Ishikawa (cell line): ENCODE results near the gene SEC14L6.

ENCODE experiments used
- CREB1 ChIP-seq: IDR thresholded peaks from 2 replicates; pipeline ENCODE4 v1.6.1; 2012; ENCODE audit warnings: low read depth
- EP300 ChIP-seq: IDR thresholded peaks from 2 replicates; pipeline ENCODE4 v1.6.1; 2012; ENCODE audit warnings: borderline replicate concordance
- MAX ChIP-seq: IDR thresholded peaks from 2 replicates; pipeline ENCODE4 v1.6.1; 2012
- TCF12 ChIP-seq: IDR thresholded peaks from 2 replicates; pipeline ENCODE4 v1.6.1; 2012; ENCODE audit warnings: low read depth

- TF ChIP-seq MAX (no peak), CREB1 (no peak), TCF12 (no peak), EP300 (no peak)
Measured at GRCh38 chr22:30486118-30486517, 60.4 kb downstream of the SEC14L6 start.
